Astrocyte (in vitro differentiated cells and primary cell): ENCODE measurements around the gene CHL1. TPM values are rescaled to one million over a fixed set of nuclear protein-coding genes. Genes with fewer than 3 reads are reported as not detected.

Experiments
- DNase-seq: peaks from one replicate; pipeline ENCODE4 v3.0.0-alpha.2; 2010; ENCODE audit warnings: low read depth
- FAIRE-seq: peaks from 2 replicates; lab custom pipeline; 2011; peaks lifted over from hg19 to GRCh38; lab: Jason Lieb, UNC
- H2AFZ ChIP-seq: 2 replicates; pipeline ENCODE4 v1.6.0; 2012; ENCODE audit warnings: low read depth, low read length, inconsistent platforms
- H3K27ac ChIP-seq: 2 replicates; pipeline ENCODE4 v1.5.1; 2011; ENCODE audit warnings: low read depth, low read length, inconsistent platforms
- H3K27me3 ChIP-seq: 2 replicates; pipeline ENCODE4 v1.6.0; 2011; ENCODE audit warnings: low read length, inconsistent platforms; ENCODE audit not compliant: insufficient read depth
- H3K36me3 ChIP-seq: 2 replicates; pipeline ENCODE4 v1.5.1; 2011; ENCODE audit warnings: low read length, inconsistent platforms; ENCODE audit not compliant: insufficient read depth
- H3K4me1 ChIP-seq: 2 replicates; pipeline ENCODE4 v1.5.1; 2011; ENCODE audit warnings: low read length, inconsistent platforms; ENCODE audit not compliant: insufficient read depth
- H3K4me2 ChIP-seq: 2 replicates; pipeline ENCODE4 v1.6.0; 2012; ENCODE audit warnings: low read length, inconsistent platforms
- H3K4me3 ChIP-seq: 2 replicates; pipeline ENCODE4 v1.5.1; 2011; ENCODE audit warnings: low read depth, mild to moderate bottlenecking, low read length, inconsistent platforms; ENCODE audit not compliant: insufficient read depth
- H3K79me2 ChIP-seq: 2 replicates; pipeline ENCODE4 v1.6.0; 2012; ENCODE audit warnings: mild to moderate bottlenecking, low read length, inconsistent platforms; ENCODE audit not compliant: insufficient read depth
- H3K9ac ChIP-seq: 2 replicates; pipeline ENCODE4 v1.6.0; 2012; ENCODE audit warnings: mild to moderate bottlenecking, low read length, inconsistent platforms
- H3K9me3 ChIP-seq: 2 replicates; pipeline ENCODE4 v1.5.1; 2012; ENCODE audit warnings: low read depth, mild to moderate bottlenecking, low read length, inconsistent platforms; ENCODE audit not compliant: insufficient read depth
- H4K20me1 ChIP-seq: 2 replicates; pipeline ENCODE4 v1.6.0; 2012; ENCODE audit warnings: low read length, inconsistent platforms; ENCODE audit not compliant: insufficient read depth
- H3K27ac Mint-ChIP-seq: one replicate; pipeline ENCODE4 v1.8.0; 2021; ENCODE audit warnings: mild to moderate bottlenecking, mixed read lengths; ENCODE audit not compliant: unreplicated experiment
- H3K27me3 Mint-ChIP-seq: one replicate; pipeline ENCODE4 v1.8.0; 2021; ENCODE audit warnings: low read depth, mixed read lengths; ENCODE audit not compliant: unreplicated experiment
- H3K36me3 Mint-ChIP-seq: one replicate; pipeline ENCODE4 v1.8.0; 2021; ENCODE audit warnings: low read depth, mixed read lengths; ENCODE audit not compliant: unreplicated experiment
- H3K4me1 Mint-ChIP-seq: one replicate; pipeline ENCODE4 v1.8.0; 2021; ENCODE audit warnings: low read depth, mixed read lengths; ENCODE audit not compliant: unreplicated experiment
- H3K4me3 Mint-ChIP-seq: one replicate; pipeline ENCODE4 v1.8.0; 2021; ENCODE audit warnings: mild to moderate bottlenecking, moderate library complexity, mixed read lengths; ENCODE audit not compliant: unreplicated experiment
- H3K9me3 Mint-ChIP-seq: one replicate; pipeline ENCODE4 v1.8.0; 2021; ENCODE audit warnings: mild to moderate bottlenecking, mixed read lengths; ENCODE audit not compliant: unreplicated experiment
- EZH2 ChIP-seq: IDR thresholded peaks from 2 replicates; pipeline ENCODE4 v1.6.1; 2012; ENCODE audit warnings: mild to moderate bottlenecking, low read length, inconsistent platforms; ENCODE audit not compliant: insufficient read depth
- total RNA-seq: library from RNA; stranded (reverse); gene quantifications from 2 replicates; pipeline ENCODE4 v1.2.1, GENCODE V29; 2021
- TF ChIP-seq, protein P1 (sequence below): IDR thresholded peaks from 2 replicates; pipeline ENCODE4 v1.5.1; 2011; ENCODE audit warnings: low read depth, mild to moderate bottlenecking, inconsistent platforms, low read length, moderate library complexity; ENCODE audit not compliant: insufficient read depth

The CHL1 gene
- total RNA-seq, 1 donor from 2014 or later, result not detected

GRCh38 chr3:166071-166470, 30.5 kb upstream of the CHL1 start:
- Mint-ChIP-seq H3K4me3 (no peak overlapping the region), H3K27me3 (no peaks in the 10 kb centered on the region), H3K27ac (no peak overlapping the region), H3K4me1 (no peaks in the 10 kb centered on the region), H3K9me3 (no peaks in the 10 kb centered on the region), H3K36me3 (no peaks in the 10 kb centered on the region)
- DNase-seq, result peak; percentile 1
- H4K20me1 ChIP-seq, result no peaks in the 10 kb centered on the region
- no peaks in the 10 kb centered on the region for H3K36me3 ChIP-seq
- H3K27ac ChIP-seq, result no peak overlapping the region
- no peaks in the 10 kb centered on the region for H3K79me2 ChIP-seq
- FAIRE-seq, result no peak
- H3K27me3 ChIP-seq, result no peaks in the 10 kb centered on the region
- no peak overlapping the region for H3K4me3 ChIP-seq
- H3K9ac ChIP-seq, result no peak overlapping the region
- no peak overlapping the region for H3K4me2 ChIP-seq
- no peak for TF ChIP-seq EZH2
- TF ChIP-seq, protein P1, sequence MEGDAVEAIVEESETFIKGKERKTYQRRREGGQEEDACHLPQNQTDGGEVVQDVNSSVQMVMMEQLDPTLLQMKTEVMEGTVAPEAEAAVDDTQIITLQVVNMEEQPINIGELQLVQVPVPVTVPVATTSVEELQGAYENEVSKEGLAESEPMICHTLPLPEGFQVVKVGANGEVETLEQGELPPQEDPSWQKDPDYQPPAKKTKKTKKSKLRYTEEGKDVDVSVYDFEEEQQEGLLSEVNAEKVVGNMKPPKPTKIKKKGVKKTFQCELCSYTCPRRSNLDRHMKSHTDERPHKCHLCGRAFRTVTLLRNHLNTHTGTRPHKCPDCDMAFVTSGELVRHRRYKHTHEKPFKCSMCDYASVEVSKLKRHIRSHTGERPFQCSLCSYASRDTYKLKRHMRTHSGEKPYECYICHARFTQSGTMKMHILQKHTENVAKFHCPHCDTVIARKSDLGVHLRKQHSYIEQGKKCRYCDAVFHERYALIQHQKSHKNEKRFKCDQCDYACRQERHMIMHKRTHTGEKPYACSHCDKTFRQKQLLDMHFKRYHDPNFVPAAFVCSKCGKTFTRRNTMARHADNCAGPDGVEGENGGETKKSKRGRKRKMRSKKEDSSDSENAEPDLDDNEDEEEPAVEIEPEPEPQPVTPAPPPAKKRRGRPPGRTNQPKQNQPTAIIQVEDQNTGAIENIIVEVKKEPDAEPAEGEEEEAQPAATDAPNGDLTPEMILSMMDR, result no peak
- H3K9me3 ChIP-seq, result no peaks in the 10 kb centered on the region
- H3K4me1 ChIP-seq, result no peaks in the 10 kb centered on the region
- H2AFZ ChIP-seq, result no peak overlapping the region

DNA sequence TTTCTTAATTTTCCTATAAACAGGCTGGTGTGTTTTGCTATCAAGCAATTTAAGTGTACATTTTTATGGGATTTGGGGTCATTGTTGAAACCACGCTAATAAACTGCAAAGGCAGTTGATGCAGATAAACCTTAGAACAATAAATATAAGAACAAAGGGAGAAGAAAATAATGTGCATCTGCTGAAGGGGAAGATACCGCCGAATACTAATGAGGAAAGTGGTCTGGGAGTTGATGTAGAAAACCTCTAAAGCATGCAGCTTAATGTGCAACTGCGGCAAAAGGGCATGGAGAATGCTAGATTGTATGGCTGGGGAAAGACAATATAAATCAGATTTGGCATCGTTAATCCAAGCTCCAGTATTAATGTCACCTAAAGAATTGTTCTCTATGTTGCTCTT, 29.8 kb upstream of the CHL1 start:
- H3K27ac Mint-ChIP-seq, result no peak overlapping the region
- no peaks in the 10 kb centered on the region for H3K4me1 ChIP-seq
- H3K9ac ChIP-seq, result no peak overlapping the region
- no peaks in the 10 kb centered on the region for H3K27me3 Mint-ChIP-seq
- H3K27me3 ChIP-seq, result no peaks in the 10 kb centered on the region
- H3K4me3 ChIP-seq, result no peak overlapping the region
- no peaks in the 10 kb centered on the region for H3K36me3 ChIP-seq
- no peak overlapping the region for H3K4me3 Mint-ChIP-seq
- FAIRE-seq (no peak), DNase-seq (peak; percentile 22)
- H3K27ac ChIP-seq, result no peak overlapping the region
- H2AFZ ChIP-seq, result no peak overlapping the region
- no peaks in the 10 kb centered on the region for H3K4me1 Mint-ChIP-seq
- no peaks in the 10 kb centered on the region for H4K20me1 ChIP-seq
- no peaks in the 10 kb centered on the region for H3K9me3 ChIP-seq
- no peaks in the 10 kb centered on the region for H3K9me3 Mint-ChIP-seq
- no peaks in the 10 kb centered on the region for H3K79me2 ChIP-seq
- no peaks in the 10 kb centered on the region for H3K36me3 Mint-ChIP-seq
- TF ChIP-seq, protein P1, result no peak
- no peak for TF ChIP-seq EZH2
- no peak overlapping the region for H3K4me2 ChIP-seq

DNA sequence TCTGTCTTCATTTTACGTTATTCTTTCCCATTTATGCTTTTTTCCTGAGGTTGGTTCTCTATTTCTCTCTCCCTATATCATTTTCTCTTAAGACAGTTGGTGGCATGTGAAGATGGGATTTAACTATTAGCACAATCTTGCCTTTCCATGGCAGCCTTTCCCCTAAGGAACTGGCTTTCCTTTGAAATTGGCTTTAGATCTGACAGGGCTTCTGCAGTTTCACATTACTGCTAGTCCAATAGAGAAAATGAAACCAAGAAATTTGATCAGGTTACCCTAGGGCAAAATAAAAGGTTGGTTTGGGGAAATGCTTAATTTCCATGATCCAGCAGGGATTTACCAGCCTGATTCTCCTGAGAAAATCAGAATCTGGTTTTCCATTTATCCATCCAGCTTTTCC, 22.7 kb upstream of the CHL1 start:
- H3K27me3 ChIP-seq, result no peaks in the 10 kb centered on the region
- H2AFZ ChIP-seq, result no peak overlapping the region
- no peak overlapping the region for H3K4me3 ChIP-seq
- no peaks in the 10 kb centered on the region for H3K4me1 ChIP-seq
- FAIRE-seq, result no peak
- no peaks in the 10 kb centered on the region for H3K79me2 ChIP-seq
- Mint-ChIP-seq H3K9me3 (peaks cover 4% of the 10 kb centered on the region), H3K27ac (no peak overlapping the region), H3K4me1 (no peaks in the 10 kb centered on the region), H3K27me3 (no peaks in the 10 kb centered on the region), H3K36me3 (no peaks in the 10 kb centered on the region), H3K4me3 (no peak overlapping the region)
- no peak overlapping the region for H3K27ac ChIP-seq
- no peaks in the 10 kb centered on the region for H3K9me3 ChIP-seq
- H3K36me3 ChIP-seq, result no peaks in the 10 kb centered on the region
- DNase-seq, result no peak
- no peak for TF ChIP-seq EZH2
- TF ChIP-seq, protein P1, result no peak
- no peak overlapping the region for H3K4me2 ChIP-seq
- H4K20me1 ChIP-seq, result no peaks in the 10 kb centered on the region
- H3K9ac ChIP-seq, result no peak overlapping the region
